Activated T-helper 2 cell treated with anti-CD3 and anti-CD28 coated beads, Interferon-gamma antibody, Interleukin-2, Interleukin-4, amounts not matched to agents 10 μg/mL and 5 μg/mL and 100 μg/mL, durations not matched to agents 14 hours and 24 hours and 36 hours (primary cell): ENCODE data around the gene VDR. TPM values are rescaled to one million over a fixed set of nuclear protein-coding genes. Genes with fewer than 3 reads are reported as not detected.

Experiments used
- DNase-seq: peaks from one replicate; pipeline ENCODE4 v3.0.0; 2021; ENCODE audit warnings: low spot score
- H3K27ac Mint-ChIP-seq: one replicate; pipeline ENCODE4 v1.8.0; 2021; ENCODE audit warnings: mixed read lengths
- H3K27me3 Mint-ChIP-seq: one replicate; pipeline ENCODE4 v1.8.0; 2021; ENCODE audit warnings: low read depth, mixed read lengths
- H3K36me3 Mint-ChIP-seq: one replicate; pipeline ENCODE4 v1.8.0; 2021; ENCODE audit warnings: low read depth, mixed read lengths
- H3K4me1 Mint-ChIP-seq: one replicate; pipeline ENCODE4 v1.8.0; 2021; ENCODE audit warnings: low read depth, mixed read lengths
- H3K4me3 Mint-ChIP-seq: one replicate; pipeline ENCODE4 v1.8.0; 2021; ENCODE audit warnings: low read depth, mild to moderate bottlenecking, moderate library complexity, mixed read lengths
- H3K9me3 Mint-ChIP-seq: one replicate; pipeline ENCODE4 v1.8.0; 2021; ENCODE audit warnings: mixed read lengths
- intact Hi-C: fragments of 100-400 bp; cut with micrococcal nuclease; formaldehyde crosslinking; loops from one replicate; pipeline ENCODE4 v1.15.1; 2023
- total RNA-seq: library from RNA; stranded (reverse); gene quantifications from 2 replicates; pipeline ENCODE4 v1.2.3, GENCODE V29; 2022

The VDR gene
- total RNA-seq, 1 donor from 2014 or later = 317 TPM

- peak overlapping the region; percentile 62 for H3K27ac Mint-ChIP-seq
- intact Hi-C loops = loop anchor here (2.0 to 5.0 kb wide), 2 partner anchors 33 to 57 kb away; no protein-coding TSS in a partner anchor
Measured at GRCh38 chr12:47835831-47836155, 69.0 kb downstream of the VDR start.

GRCh38 chr12:47835006-47835830 is 69.6 kb downstream of the VDR start:
- no peak overlapping the region for H3K4me3 Mint-ChIP-seq
- H3K27ac Mint-ChIP-seq = peak overlapping the region; percentile 98
- H3K9me3 Mint-ChIP-seq = no peaks in the 10 kb centered on the region
- intact Hi-C loops = loop anchor here (5.0 kb wide), 1 partner anchor 33 kb away; no protein-coding TSS in a partner anchor
- H3K36me3 Mint-ChIP-seq = no peaks in the 10 kb centered on the region
- no peak for DNase-seq
- H3K4me1 Mint-ChIP-seq = peaks cover 69% of the 10 kb centered on the region
- no peaks in the 10 kb centered on the region for H3K27me3 Mint-ChIP-seq

More at GRCh38 chr12:47835831-47836155, 69.0 kb downstream of the VDR start:
- Mint-ChIP-seq H3K36me3 (no peaks in the 10 kb centered on the region), H3K4me1 (peaks cover 64% of the 10 kb centered on the region), H3K9me3 (no peaks in the 10 kb centered on the region), H3K4me3 (no peak overlapping the region), H3K27me3 (no peaks in the 10 kb centered on the region)
- no peak for DNase-seq

- no peaks in the 10 kb centered on the region for H3K27me3 Mint-ChIP-seq
Measured at GRCh38 chr12:47834199-47834903, 70.4 kb downstream of the VDR start.

GRCh38 chr12:47833591-47834012 is 71.2 kb downstream of the VDR start:
- peak overlapping the region; percentile 26 for H3K4me3 Mint-ChIP-seq
- DNase-seq = no peak
- peak overlapping the region; percentile 98 for H3K27ac Mint-ChIP-seq
- no peaks in the 10 kb centered on the region for H3K27me3 Mint-ChIP-seq
- H3K36me3 Mint-ChIP-seq = no peaks in the 10 kb centered on the region
- H3K9me3 Mint-ChIP-seq = no peaks in the 10 kb centered on the region
- H3K4me1 Mint-ChIP-seq = peaks cover 76% of the 10 kb centered on the region
- intact Hi-C loops = loop anchor here (2.0 kb wide), 2 partner anchors 27 to 127 kb away; partner anchors contain the start of gene RPAP3

More at GRCh38 chr12:47834199-47834903, 70.4 kb downstream of the VDR start:
- no peak for DNase-seq
- H3K27ac Mint-ChIP-seq = peak overlapping the region; percentile 98
- H3K36me3 Mint-ChIP-seq = no peaks in the 10 kb centered on the region
- intact Hi-C loops = no loop called here
- no peaks in the 10 kb centered on the region for H3K9me3 Mint-ChIP-seq
- H3K4me1 Mint-ChIP-seq = peaks cover 73% of the 10 kb centered on the region
- peak overlapping the region; percentile 50 for H3K4me3 Mint-ChIP-seq

GRCh38 chr12:47832263-47832933 is 72.4 kb downstream of the VDR start:
- intact Hi-C loops = loop anchor here (1.0 to 2.0 kb wide), 4 partner anchors 12 to 126 kb away; partner anchors contain the start of gene RPAP3

GRCh38 chr12:47829584-47829983 is 75.2 kb downstream of the VDR start:
- DNase-seq = no peak
- H3K4me1 Mint-ChIP-seq = peaks cover 70% of the 10 kb centered on the region
- H3K27me3 Mint-ChIP-seq = no peaks in the 10 kb centered on the region
- H3K4me3 Mint-ChIP-seq = peak overlapping the region; percentile 20
- H3K27ac Mint-ChIP-seq = peak overlapping the region; percentile 61
- no peaks in the 10 kb centered on the region for H3K9me3 Mint-ChIP-seq
- H3K36me3 Mint-ChIP-seq = peaks cover 4% of the 10 kb centered on the region
- intact Hi-C loops = no loop called here

More at GRCh38 chr12:47832263-47832933, 72.4 kb downstream of the VDR start:
- Mint-ChIP-seq H3K27me3 (no peaks in the 10 kb centered on the region), H3K9me3 (no peaks in the 10 kb centered on the region), H3K36me3 (no peaks in the 10 kb centered on the region), H3K27ac (peak overlapping the region; percentile 98), H3K4me1 (peaks cover 76% of the 10 kb centered on the region), H3K4me3 (peak overlapping the region; percentile 76)
- no peak for DNase-seq

- Mint-ChIP-seq H3K27ac (peak overlapping the region; percentile 61), H3K4me3 (peak overlapping the region; percentile 20), H3K4me1 (peaks cover 70% of the 10 kb centered on the region), H3K9me3 (no peaks in the 10 kb centered on the region), H3K36me3 (peaks cover 4% of the 10 kb centered on the region), H3K27me3 (no peaks in the 10 kb centered on the region)
- DNase-seq = no peak
- intact Hi-C loops = no loop called here
Measured at GRCh38 chr12:47828976-47829482, 75.8 kb downstream of the VDR start.

- Mint-ChIP-seq H3K9me3 (no peaks in the 10 kb centered on the region), H3K27me3 (no peaks in the 10 kb centered on the region), H3K4me3 (no peak overlapping the region), H3K27ac (peak overlapping the region; percentile 61), H3K36me3 (peaks cover 5% of the 10 kb centered on the region), H3K4me1 (peaks cover 68% of the 10 kb centered on the region)
- no peak for DNase-seq
- intact Hi-C loops = no loop called here
Measured at GRCh38 chr12:47828008-47828975, 76.5 kb downstream of the VDR start.

GRCh38 chr12:47825173-47825639 is 79.6 kb downstream of the VDR start:
- peaks cover 67% of the 10 kb centered on the region for H3K4me1 Mint-ChIP-seq
- no peaks in the 10 kb centered on the region for H3K9me3 Mint-ChIP-seq
- H3K36me3 Mint-ChIP-seq = peaks cover 7% of the 10 kb centered on the region
- intact Hi-C loops = no loop called here
- H3K27ac Mint-ChIP-seq = peak overlapping the region; percentile 46
- no peak for DNase-seq
- no peaks in the 10 kb centered on the region for H3K27me3 Mint-ChIP-seq
- H3K4me3 Mint-ChIP-seq = no peak overlapping the region

GRCh38 chr12:47824635-47825034 is 80.2 kb downstream of the VDR start:
- Mint-ChIP-seq H3K4me1 (peaks cover 66% of the 10 kb centered on the region), H3K36me3 (peaks cover 7% of the 10 kb centered on the region), H3K4me3 (no peak overlapping the region), H3K27me3 (no peaks in the 10 kb centered on the region), H3K27ac (peak overlapping the region; percentile 46), H3K9me3 (no peaks in the 10 kb centered on the region)
- intact Hi-C loops = no loop called here
- no peak for DNase-seq

- Mint-ChIP-seq H3K27ac (peak overlapping the region; percentile 46), H3K27me3 (no peaks in the 10 kb centered on the region), H3K36me3 (peaks cover 7% of the 10 kb centered on the region), H3K4me3 (no peak overlapping the region), H3K9me3 (no peaks in the 10 kb centered on the region), H3K4me1 (peaks cover 61% of the 10 kb centered on the region)
- no peak for DNase-seq
- intact Hi-C loops = no loop called here
Measured at GRCh38 chr12:47824198-47824597, 80.6 kb downstream of the VDR start.
